NCI-H146 (cell line): ENCODE measurements around the gene C1orf52.

ENCODE experiments used
- DNase-seq: peaks from one replicate; lab custom pipeline; 2025; lab: John Stamatoyannopoulos, UW

C1orf52 gene

GRCh38 chr1:85230305-85230977 lies 29.0 kb downstream of the C1orf52 start:
- peak; percentile 25 for DNase-seq

GRCh38 chr1:85229574-85230097 lies 29.8 kb downstream of the C1orf52 start:
- peak; percentile 91 for DNase-seq

DNA sequence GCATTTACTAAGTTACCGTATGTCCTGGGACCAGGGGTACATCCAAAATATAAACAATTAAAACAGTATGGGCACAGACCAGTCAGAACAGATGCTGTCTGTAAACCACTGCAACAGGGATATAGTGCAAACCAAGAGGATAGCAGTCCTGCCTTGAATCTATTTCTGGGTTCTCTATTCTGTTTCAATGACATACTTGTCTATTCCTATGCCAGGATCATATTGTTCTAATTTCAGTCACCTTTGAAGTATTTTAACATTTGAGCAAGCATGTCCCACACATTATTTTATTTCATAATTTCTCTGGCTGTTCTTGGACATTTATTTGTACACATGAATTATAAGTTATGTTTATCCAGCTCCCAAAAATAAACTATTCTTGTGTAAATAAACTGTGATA lies 30.5 kb downstream of the C1orf52 start:
- no peak for DNase-seq

DNA sequence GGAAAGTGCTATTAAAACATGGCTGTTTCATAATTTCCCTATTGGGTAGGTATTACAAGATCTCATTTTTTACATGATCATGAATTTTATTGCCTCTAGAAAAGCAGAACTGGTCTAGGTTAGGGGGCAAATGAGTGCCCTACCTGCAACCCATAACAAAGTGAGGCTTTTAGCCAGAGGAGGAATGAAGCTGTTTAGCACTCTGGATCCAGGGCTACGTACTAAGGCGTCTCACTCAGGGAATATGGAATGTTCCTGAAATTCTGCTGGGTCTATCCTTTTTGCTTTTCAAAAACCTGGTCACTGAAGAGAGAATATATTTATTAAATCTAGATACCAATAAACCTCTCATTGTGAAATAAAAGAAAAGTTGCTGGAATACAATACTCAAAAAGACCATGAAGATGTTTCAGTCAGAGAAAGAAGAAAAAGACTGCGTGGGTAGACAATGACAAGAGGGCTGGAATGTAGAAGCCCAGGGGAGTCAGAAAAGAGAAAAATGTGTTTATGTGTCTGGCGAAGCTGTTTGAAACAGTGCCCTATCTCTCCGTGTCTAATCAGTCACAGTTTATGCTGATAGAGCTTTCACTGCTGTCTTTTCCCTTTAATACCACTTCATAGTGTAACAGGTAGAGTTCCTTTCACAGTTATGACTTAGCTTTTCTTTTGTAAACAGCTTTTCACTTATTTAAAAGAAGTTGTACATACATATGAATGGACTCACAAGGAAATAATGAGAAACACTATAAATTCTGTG lies 33.7 kb downstream of the C1orf52 start:
- DNase-seq, result no peak

- peak; percentile 91 for DNase-seq
Observed at GRCh38 chr1:85224734-85225623, 34.5 kb downstream of the C1orf52 start.

- DNase-seq, result peak; percentile 7
Observed at GRCh38 chr1:85224295-85224694, 35.2 kb downstream of the C1orf52 start.

DNA sequence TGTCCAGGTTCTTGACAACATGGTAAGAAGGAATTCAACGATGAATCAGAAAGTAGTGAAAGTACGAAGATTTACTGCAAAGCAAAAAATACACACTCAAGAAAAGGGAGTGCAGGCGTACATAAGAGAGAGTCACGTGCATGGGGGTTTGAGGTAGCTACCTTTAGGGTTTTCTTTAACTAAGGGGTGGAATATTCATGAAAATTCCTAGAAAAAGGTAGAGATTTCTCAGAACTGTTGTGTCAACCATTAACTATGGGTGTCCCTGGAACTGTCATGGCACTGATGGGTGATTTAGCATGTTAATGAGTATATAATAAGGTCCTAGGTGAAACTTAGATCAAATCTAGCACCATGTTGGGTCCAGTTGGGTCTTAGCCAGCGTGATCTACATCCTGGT lies 36.1 kb downstream of the C1orf52 start:
- no peak for DNase-seq

DNA sequence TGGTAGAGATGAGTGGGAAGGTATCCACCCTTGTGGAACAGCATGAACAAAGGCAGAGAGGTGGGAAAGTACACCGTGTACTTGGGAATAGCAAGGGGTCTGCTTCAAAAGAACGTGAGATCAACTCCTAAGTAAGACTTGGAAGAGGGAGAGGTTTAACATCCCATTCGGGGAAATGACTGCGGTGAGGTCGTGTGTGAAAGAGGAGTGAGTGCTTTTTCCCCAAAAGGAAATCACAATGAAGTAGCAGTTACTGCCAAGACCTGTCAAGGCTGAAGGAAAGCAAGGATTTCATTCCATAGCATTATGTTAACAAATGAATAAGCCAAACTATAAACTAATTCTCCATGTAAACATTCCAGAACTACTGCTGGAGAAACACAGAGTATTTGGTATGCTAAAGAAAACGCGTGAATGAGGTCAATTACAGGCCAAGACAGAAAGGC lies 38.7 kb downstream of the C1orf52 start:
- no peak for DNase-seq

DNA sequence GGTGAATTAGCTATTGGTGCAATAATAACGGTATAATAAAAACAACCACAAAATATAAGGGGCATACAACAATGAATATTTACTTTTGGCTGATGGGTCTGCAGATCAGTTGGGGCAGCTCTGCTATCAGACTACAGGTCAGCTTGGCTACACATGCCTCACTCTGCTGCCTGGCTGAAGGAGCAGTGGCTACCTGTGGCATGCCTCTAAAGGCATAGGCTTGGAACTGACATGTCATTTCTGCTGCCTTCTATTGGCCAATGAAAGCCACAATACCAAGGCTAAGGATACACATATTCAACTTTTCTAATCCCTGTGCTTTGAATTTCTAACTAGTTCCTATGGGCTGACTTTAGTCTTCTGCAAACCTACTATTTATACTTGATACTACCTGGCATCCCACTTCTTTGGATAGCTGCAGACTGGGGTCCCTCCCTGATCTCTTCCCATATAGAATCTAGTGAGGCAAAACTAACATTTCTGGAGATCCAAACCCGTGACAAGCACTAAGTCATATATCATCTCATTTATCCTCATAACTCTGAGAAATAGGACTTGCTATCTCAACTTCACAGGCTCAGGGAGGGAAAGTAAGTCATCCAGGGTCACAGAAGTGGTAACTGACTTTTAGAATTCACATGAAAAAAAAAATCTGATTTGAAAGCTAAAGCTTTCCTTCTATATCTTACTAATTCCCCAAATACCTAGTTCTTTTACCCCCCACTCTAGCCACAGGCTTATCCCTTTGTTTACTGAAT lies 39.4 kb downstream of the C1orf52 start:
- DNase-seq, result no peak

DNA sequence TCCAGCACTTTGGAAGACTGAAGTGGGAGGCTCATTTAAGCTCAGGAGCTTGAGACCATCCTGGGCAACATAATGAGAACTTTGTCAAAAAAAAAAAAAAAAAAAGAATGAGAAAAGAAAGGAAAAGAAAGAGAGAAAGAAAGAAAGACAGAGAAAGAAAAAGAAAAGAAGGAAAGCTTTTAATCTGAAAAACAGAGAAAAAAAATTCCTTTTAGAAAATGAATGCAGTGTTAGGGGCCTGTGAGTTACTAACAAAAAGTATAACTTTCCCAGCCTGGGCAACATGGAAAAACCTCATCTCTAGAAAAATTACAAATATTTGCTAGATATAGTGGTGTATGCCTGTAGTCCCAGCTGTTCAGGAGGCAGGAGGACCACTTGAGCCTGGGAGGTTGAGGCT lies 42.8 kb downstream of the C1orf52 start:
- DNase-seq, result no peak

- peak; percentile 15 for DNase-seq
Observed at GRCh38 chr1:85214654-85215053, 44.8 kb downstream of the C1orf52 start.

- no peak for DNase-seq
Observed at GRCh38 chr1:85208488-85208887, 51.0 kb downstream of the C1orf52 start.

- DNase-seq, result no peak
Observed at GRCh38 chr1:85203573-85204171, 55.8 kb downstream of the C1orf52 start.

- DNase-seq, result no peak
Observed at GRCh38 chr1:85202864-85203255, 56.6 kb downstream of the C1orf52 start.

DNA sequence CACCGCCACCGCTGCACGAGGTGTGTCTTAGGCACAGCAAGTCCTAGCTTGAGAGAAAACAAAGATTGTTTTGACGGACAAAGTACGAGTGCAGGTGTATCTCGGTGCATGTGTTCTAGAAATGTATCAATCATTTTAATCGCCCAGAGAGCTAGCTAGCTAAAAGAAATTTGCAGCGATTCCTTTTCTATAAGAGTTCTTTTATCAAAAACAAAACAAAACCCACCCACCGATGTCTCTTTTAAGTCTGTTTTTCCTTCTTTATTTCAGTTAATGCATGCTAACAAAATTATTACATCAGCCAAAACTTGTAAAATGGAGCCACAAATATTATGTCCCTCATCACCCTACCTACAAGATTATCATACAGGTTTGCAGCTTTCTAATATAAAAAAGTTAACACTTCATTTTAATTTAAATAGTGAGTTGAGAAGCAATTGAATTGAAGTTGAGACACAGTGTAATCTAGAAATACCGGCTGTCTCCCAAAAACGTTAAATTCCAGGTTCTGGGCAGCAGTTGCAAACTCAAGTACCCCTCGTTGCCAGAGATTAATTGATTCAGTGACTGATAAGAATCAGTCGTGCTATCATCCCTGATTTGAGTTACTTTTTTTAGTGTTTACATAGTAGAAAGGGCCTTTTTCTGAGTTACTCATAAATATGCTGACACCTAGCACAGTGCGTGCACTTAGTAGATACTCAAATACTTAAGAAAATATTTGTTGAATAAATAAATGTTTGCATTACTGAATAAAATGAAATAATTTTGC lies 57.2 kb downstream of the C1orf52 start:
- DNase-seq, result no peak

DNA sequence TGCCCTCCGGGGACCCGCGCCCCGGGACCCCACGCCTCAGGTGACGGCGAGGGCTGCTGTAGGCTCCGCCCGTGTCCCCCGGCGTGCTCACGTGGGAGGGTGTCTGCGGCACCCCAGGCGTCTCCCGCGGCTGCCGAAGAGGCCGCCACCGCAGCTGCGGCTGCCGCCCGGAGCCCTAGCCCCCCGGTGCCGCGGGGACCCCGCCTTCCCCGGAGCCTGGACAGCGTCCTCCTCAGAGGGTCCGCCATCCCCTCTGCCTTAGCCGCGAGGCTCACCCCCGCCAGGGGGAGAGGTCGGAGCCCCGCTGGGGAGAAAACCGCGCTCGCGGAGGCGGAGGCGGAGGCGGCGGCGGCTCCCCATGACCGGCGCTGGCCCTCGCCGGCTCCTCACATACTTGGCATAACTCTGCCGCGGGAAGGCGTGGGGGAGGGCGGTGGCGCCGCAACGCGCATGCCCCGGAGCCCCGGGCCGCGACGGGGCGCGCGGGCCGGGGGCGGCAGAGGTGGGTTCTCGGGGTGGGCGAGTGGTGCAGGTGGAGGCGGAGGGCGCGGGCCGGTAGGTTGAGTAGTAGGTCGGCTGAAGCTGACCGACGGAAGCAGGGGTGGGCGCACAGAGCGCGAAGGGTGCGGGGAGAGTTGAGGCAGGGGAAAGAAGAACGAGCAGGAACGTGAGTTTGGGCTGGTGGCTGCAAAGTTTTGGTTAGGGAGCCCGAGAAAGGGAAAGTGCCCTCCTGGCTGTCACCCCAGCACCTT lies 57.9 kb downstream of the C1orf52 start:
- peak; percentile 80 for DNase-seq

- peak; percentile 93 for DNase-seq
Observed at GRCh38 chr1:85200463-85201339, 58.8 kb downstream of the C1orf52 start, which contains the start of gene SYDE2. Gene SYDE2, minus strand, starts transcription at chr1:85201016. Its CDS starts 20 bp downstream, at chr1:85200996.
